ENCODE measurements around the gene NRG2. TPM values are rescaled to one million over a fixed set of nuclear protein-coding genes. Genes with fewer than 3 reads are reported as not detected.

NRG2 gene
- total and polyA plus RNA-seq, 5 donors from 2014 or later = not detected

DNA sequence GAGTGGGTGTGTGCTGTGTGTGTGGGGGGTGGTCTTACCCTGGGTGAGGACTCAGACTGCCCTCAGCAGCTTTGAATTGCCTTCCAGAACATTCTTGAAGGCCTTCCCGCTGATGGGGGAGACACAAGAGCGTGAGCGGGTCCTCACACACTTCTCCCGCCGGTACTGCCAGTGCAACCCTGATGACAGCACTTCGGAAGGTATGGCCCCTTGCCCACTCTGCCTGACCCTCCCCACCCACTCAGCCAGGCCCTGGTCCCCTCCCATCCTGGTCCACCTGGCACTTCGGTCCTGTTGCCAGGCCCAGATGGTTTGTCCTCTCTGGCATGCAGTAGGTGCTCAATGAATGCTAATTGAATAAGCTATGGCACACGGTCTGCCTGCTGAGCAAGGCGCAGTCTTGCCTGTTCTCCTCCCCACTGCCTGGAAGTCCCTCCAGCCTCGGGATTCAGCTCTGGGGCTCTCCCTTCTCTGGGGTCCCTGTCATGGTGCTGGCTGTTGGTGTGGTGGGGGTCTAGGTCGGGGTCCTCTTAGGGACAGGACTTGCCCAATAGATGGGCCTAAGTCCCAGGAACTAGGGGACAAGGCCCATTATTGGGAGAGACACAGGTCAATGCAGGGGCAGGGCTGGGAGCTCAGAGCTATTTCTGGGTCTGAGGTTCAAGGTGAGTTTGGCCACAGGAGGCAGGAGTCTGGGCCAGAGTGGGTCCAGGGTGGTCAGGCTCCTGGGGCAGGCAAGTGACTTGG, 221.1 kb downstream of the NRG2 start:
- no peak overlapping the region for H3K4me3 Mint-ChIP-seq
- no peak for DNase-seq
- Histone ChIP-seq H3K27ac (ENCODE audit: insufficient read depth, low read length, poor library complexity, severe bottlenecking) (no peak overlapping the region), H3K27me3 (ENCODE audit: control insufficient read depth, insufficient read depth, low read length) (peaks cover 2% of the 10 kb centered on the region), H3K9me3 (ENCODE audit: control insufficient read depth in 2 of 2, low read length in 2 of 2) (peaks cover 0 to 2% of the 10 kb centered on the region in 2 experiments), H3K4me3 (ENCODE audit: low read depth, low read length) (no peak overlapping the region), H3K36me3 (ENCODE audit: control insufficient read depth, insufficient read depth, low read length) (no peaks in the 10 kb centered on the region), H3K4me1 (ENCODE audit: control insufficient read depth, insufficient read depth, low read length, poor library complexity, severe bottlenecking) (no peaks in the 10 kb centered on the region)
- no peak for ATAC-seq (ENCODE audit: low read depth in 2 of 2)
- H3K36me3 Mint-ChIP-seq = no peaks in the 10 kb centered on the region
- peaks cover 0 to 11% (median 1%) of the 10 kb centered on the region in 7 donors for H3K9me3 Mint-ChIP-seq
- no peaks in the 10 kb centered on the region for H3K4me1 Mint-ChIP-seq
- H3K27ac Mint-ChIP-seq = no peak overlapping the region
- H3K27me3 Mint-ChIP-seq = peaks cover 17% of the 10 kb centered on the region

GRCh38 chr5:139820606-139821005, 222.5 kb downstream of the NRG2 start:
- Histone ChIP-seq H3K4me3 (ENCODE audit: low read depth, low read length) (no peak overlapping the region), H3K36me3 (ENCODE audit: control insufficient read depth, insufficient read depth, low read length) (no peaks in the 10 kb centered on the region), H3K27me3 (ENCODE audit: control insufficient read depth, insufficient read depth, low read length) (peaks cover 2% of the 10 kb centered on the region), H3K27ac (ENCODE audit: insufficient read depth, low read length, poor library complexity, severe bottlenecking) (no peak overlapping the region), H3K4me1 (ENCODE audit: control insufficient read depth, insufficient read depth, low read length, poor library complexity, severe bottlenecking) (no peaks in the 10 kb centered on the region), H3K9me3 (ENCODE audit: control insufficient read depth in 2 of 2, low read length in 2 of 2) (peaks cover 0 to 2% of the 10 kb centered on the region in 2 experiments)
- Mint-ChIP-seq H3K27ac (no peak overlapping the region), H3K4me1 (no peaks in the 10 kb centered on the region), H3K27me3 (peaks cover 11% of the 10 kb centered on the region), H3K36me3 (no peaks in the 10 kb centered on the region), H3K9me3 (peaks cover 0 to 11% (median 1%) of the 10 kb centered on the region in 7 donors), H3K4me3 (no peak overlapping the region)
- DNase-seq (no peak), ATAC-seq (ENCODE audit: low read depth in 2 of 2) (no peak)

GRCh38 chr5:139820130-139820529, 223.0 kb downstream of the NRG2 start:
- Histone ChIP-seq H3K27ac (ENCODE audit: insufficient read depth, low read length, poor library complexity, severe bottlenecking) (no peak overlapping the region), H3K9me3 (ENCODE audit: control insufficient read depth in 2 of 2, low read length in 2 of 2) (peaks cover 0 to 2% of the 10 kb centered on the region in 2 experiments), H3K36me3 (ENCODE audit: control insufficient read depth, insufficient read depth, low read length) (no peaks in the 10 kb centered on the region), H3K27me3 (ENCODE audit: control insufficient read depth, insufficient read depth, low read length) (peaks cover 2% of the 10 kb centered on the region), H3K4me1 (ENCODE audit: control insufficient read depth, insufficient read depth, low read length, poor library complexity, severe bottlenecking) (no peaks in the 10 kb centered on the region), H3K4me3 (ENCODE audit: low read depth, low read length) (no peak overlapping the region)
- DNase-seq (no peak), ATAC-seq (ENCODE audit: low read depth in 2 of 2) (no peak)
- Mint-ChIP-seq H3K9me3 (peaks cover 0 to 11% (median 2%) of the 10 kb centered on the region in 7 donors), H3K4me3 (no peak overlapping the region), H3K27me3 (peaks cover 8% of the 10 kb centered on the region), H3K27ac (no peak overlapping the region), H3K36me3 (no peaks in the 10 kb centered on the region), H3K4me1 (no peaks in the 10 kb centered on the region)

- Mint-ChIP-seq H3K9me3 (peaks cover 0 to 11% (median 2%) of the 10 kb centered on the region in 7 donors), H3K4me1 (no peaks in the 10 kb centered on the region), H3K27ac (no peak overlapping the region), H3K36me3 (no peaks in the 10 kb centered on the region), H3K4me3 (no peak overlapping the region), H3K27me3 (peaks cover 7% of the 10 kb centered on the region)
- no peaks in the 10 kb centered on the region for H3K4me1 ChIP-seq (ENCODE audit: control insufficient read depth, insufficient read depth, low read length, poor library complexity, severe bottlenecking)
- no peak overlapping the region for H3K27ac ChIP-seq (ENCODE audit: insufficient read depth, low read length, poor library complexity, severe bottlenecking)
- DNase-seq = no peak
- no peak for ATAC-seq (ENCODE audit: low read depth in 2 of 2)
- H3K36me3 ChIP-seq (ENCODE audit: control insufficient read depth, insufficient read depth, low read length) = no peaks in the 10 kb centered on the region
- H3K9me3 ChIP-seq (ENCODE audit: control insufficient read depth in 2 of 2, low read length in 2 of 2) = peaks cover 0 to 2% of the 10 kb centered on the region in 2 experiments
- peaks cover 2% of the 10 kb centered on the region for H3K27me3 ChIP-seq (ENCODE audit: control insufficient read depth, insufficient read depth, low read length)
- no peak overlapping the region for H3K4me3 ChIP-seq (ENCODE audit: low read depth, low read length)
These were observed 225.1 kb downstream of the NRG2 start for GRCh38 chr5:139817970-139818369.

GRCh38 chr5:139817362-139817761, 225.7 kb downstream of the NRG2 start:
- H3K27me3 ChIP-seq (ENCODE audit: control insufficient read depth, insufficient read depth, low read length) = peaks cover 2% of the 10 kb centered on the region
- H3K4me3 Mint-ChIP-seq = no peak overlapping the region
- H3K27me3 Mint-ChIP-seq = peaks cover 7% of the 10 kb centered on the region

DNA sequence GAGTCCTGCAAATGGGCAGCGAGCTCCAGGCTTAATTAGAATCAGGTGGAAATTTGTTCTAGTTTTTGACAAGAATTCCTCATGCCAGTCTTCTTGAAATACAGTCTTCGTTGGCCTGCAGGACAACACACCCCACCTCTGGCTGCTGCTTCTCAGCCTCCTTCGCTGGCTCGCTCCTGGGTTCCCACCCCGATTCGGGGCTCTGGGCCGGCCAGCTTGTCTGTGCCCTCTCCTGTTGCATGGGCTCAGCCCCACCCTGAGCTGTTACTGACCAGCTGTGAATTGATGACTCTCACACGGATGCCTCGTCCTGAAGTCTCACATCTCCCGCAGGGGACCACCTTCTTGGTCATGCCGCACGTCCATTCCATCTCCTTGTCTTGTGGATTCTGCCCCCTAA, 226.5 kb downstream of the NRG2 start:
- H3K27ac Mint-ChIP-seq = no peak overlapping the region
- H3K27me3 Mint-ChIP-seq = peaks cover 13% of the 10 kb centered on the region
- Histone ChIP-seq H3K36me3 (ENCODE audit: control insufficient read depth, insufficient read depth, low read length) (no peaks in the 10 kb centered on the region), H3K27ac (ENCODE audit: insufficient read depth, low read length, poor library complexity, severe bottlenecking) (no peak overlapping the region), H3K4me3 (ENCODE audit: low read depth, low read length) (no peak overlapping the region), H3K27me3 (ENCODE audit: control insufficient read depth, insufficient read depth, low read length) (peaks cover 2% of the 10 kb centered on the region), H3K9me3 (ENCODE audit: control insufficient read depth in 2 of 2, low read length in 2 of 2) (peaks cover 0 to 2% of the 10 kb centered on the region in 2 experiments), H3K4me1 (ENCODE audit: control insufficient read depth, insufficient read depth, low read length, poor library complexity, severe bottlenecking) (no peaks in the 10 kb centered on the region)
- no peaks in the 10 kb centered on the region for H3K36me3 Mint-ChIP-seq
- no peak overlapping the region for H3K4me3 Mint-ChIP-seq
- H3K4me1 Mint-ChIP-seq = no peaks in the 10 kb centered on the region
- peaks cover 0 to 11% (median 3%) of the 10 kb centered on the region in 7 donors for H3K9me3 Mint-ChIP-seq
- no peak for ATAC-seq (ENCODE audit: low read depth in 2 of 2)
- no peak for DNase-seq

More at GRCh38 chr5:139817362-139817761, 225.7 kb downstream of the NRG2 start:
- Histone ChIP-seq H3K27ac (ENCODE audit: insufficient read depth, low read length, poor library complexity, severe bottlenecking) (no peak overlapping the region), H3K9me3 (ENCODE audit: control insufficient read depth in 2 of 2, low read length in 2 of 2) (peaks cover 0 to 2% of the 10 kb centered on the region in 2 experiments), H3K4me3 (ENCODE audit: low read depth, low read length) (no peak overlapping the region), H3K36me3 (ENCODE audit: control insufficient read depth, insufficient read depth, low read length) (no peaks in the 10 kb centered on the region), H3K4me1 (ENCODE audit: control insufficient read depth, insufficient read depth, low read length, poor library complexity, severe bottlenecking) (no peaks in the 10 kb centered on the region)
- peaks cover 0 to 11% (median 3%) of the 10 kb centered on the region in 7 donors for H3K9me3 Mint-ChIP-seq
- H3K27ac Mint-ChIP-seq = no peak overlapping the region
- no peak for DNase-seq
- H3K36me3 Mint-ChIP-seq = no peaks in the 10 kb centered on the region
- H3K4me1 Mint-ChIP-seq = no peaks in the 10 kb centered on the region
- no peak for ATAC-seq (ENCODE audit: low read depth in 2 of 2)

GRCh38 chr5:139814704-139815280, 228.3 kb downstream of the NRG2 start:
- Mint-ChIP-seq H3K27ac (no peak overlapping the region), H3K4me3 (no peak overlapping the region), H3K4me1 (no peaks in the 10 kb centered on the region), H3K36me3 (no peaks in the 10 kb centered on the region), H3K9me3 (peaks cover 0 to 11% (median 2%) of the 10 kb centered on the region in 7 donors), H3K27me3 (peaks cover 15% of the 10 kb centered on the region)
- Histone ChIP-seq H3K4me1 (ENCODE audit: control insufficient read depth, insufficient read depth, low read length, poor library complexity, severe bottlenecking) (no peaks in the 10 kb centered on the region), H3K27ac (ENCODE audit: insufficient read depth, low read length, poor library complexity, severe bottlenecking) (no peak overlapping the region), H3K27me3 (ENCODE audit: control insufficient read depth, insufficient read depth, low read length) (no peaks in the 10 kb centered on the region), H3K4me3 (ENCODE audit: low read depth, low read length) (no peak overlapping the region), H3K9me3 (ENCODE audit: control insufficient read depth in 2 of 2, low read length in 2 of 2) (peaks cover 0 to 2% of the 10 kb centered on the region in 2 experiments), H3K36me3 (ENCODE audit: control insufficient read depth, insufficient read depth, low read length) (no peaks in the 10 kb centered on the region)
- no peak for DNase-seq
- no peak for ATAC-seq (ENCODE audit: low read depth in 2 of 2)

Measured in CD4-positive, CD25-positive, alpha-beta regulatory T cell (primary cell).